ENCODE data around the gene IL17RB. TPM values are rescaled to one million over a fixed set of nuclear protein-coding genes. Genes with fewer than 3 reads are reported as not detected.

Gene IL17RB
- total and polyA plus RNA-seq, 12 donors: 0.16 to 7.7 (median 0.67) TPM; not detected in 2

DNA sequence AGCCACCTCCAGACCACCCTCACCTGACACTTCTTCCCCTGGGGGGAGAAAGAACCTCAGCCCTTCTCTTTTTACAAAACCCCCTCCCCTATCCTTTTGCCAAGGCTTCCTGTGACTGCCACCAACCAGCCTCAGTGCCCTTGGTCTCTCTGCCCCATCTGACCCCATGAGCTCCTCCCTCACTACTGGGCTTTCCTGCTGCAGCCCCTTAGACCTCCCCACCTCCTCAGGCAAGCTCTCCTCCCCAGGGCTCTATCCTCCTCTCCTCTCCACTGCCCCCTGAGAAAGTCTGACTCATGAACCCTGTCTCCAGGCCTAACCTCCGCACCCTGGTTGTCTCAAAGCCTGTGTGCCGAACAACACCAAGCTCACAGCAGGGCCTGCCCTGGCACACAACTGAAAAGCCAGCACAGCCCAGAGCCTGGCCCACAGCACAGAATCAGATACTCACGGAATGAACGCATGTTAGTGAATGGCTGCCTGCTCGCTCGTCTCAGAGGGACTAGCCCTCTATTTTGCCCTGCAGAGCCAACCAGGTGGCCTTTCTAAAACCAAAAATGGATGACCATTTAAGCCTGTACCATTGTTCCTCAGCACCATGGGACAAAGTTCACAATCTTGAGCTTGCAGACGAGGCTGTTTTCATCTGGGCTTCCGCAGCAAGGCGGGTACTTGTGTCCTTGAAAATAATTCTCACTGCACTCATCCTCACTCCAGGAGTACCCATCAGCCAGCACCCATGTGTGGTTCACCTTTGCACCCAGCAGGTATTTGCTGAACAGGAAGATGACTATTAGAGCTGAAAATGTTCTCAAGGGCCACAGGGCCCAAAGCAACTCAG, 1.9 kb upstream of the IL17RB start:
- Histone ChIP-seq H3K36me3 (no peaks in the 10 kb centered on the region), H3K27ac (no peak overlapping the region), H3K27me3 (peaks cover 0 to 50% (median 31%) of the 10 kb centered on the region in 7 donors), H3K4me3 (no peak overlapping the region), H3K4me1 (peaks cover 0 to 18% (median 9%) of the 10 kb centered on the region in 9 donors), H3K9me3 (no peaks in the 10 kb centered on the region)
- ATAC-seq: no peak
- intact Hi-C loops (cut with DNase I): no loop called here
- TF ChIP-seq, protein P1, sequence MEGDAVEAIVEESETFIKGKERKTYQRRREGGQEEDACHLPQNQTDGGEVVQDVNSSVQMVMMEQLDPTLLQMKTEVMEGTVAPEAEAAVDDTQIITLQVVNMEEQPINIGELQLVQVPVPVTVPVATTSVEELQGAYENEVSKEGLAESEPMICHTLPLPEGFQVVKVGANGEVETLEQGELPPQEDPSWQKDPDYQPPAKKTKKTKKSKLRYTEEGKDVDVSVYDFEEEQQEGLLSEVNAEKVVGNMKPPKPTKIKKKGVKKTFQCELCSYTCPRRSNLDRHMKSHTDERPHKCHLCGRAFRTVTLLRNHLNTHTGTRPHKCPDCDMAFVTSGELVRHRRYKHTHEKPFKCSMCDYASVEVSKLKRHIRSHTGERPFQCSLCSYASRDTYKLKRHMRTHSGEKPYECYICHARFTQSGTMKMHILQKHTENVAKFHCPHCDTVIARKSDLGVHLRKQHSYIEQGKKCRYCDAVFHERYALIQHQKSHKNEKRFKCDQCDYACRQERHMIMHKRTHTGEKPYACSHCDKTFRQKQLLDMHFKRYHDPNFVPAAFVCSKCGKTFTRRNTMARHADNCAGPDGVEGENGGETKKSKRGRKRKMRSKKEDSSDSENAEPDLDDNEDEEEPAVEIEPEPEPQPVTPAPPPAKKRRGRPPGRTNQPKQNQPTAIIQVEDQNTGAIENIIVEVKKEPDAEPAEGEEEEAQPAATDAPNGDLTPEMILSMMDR (IDR thresholded peaks at IDR 0.05): no peak
- no peak for DNase-seq
- 92 to 94% methylated on average over 9 of the region's 9 CpGs for WGBS, 2 donors

DNA sequence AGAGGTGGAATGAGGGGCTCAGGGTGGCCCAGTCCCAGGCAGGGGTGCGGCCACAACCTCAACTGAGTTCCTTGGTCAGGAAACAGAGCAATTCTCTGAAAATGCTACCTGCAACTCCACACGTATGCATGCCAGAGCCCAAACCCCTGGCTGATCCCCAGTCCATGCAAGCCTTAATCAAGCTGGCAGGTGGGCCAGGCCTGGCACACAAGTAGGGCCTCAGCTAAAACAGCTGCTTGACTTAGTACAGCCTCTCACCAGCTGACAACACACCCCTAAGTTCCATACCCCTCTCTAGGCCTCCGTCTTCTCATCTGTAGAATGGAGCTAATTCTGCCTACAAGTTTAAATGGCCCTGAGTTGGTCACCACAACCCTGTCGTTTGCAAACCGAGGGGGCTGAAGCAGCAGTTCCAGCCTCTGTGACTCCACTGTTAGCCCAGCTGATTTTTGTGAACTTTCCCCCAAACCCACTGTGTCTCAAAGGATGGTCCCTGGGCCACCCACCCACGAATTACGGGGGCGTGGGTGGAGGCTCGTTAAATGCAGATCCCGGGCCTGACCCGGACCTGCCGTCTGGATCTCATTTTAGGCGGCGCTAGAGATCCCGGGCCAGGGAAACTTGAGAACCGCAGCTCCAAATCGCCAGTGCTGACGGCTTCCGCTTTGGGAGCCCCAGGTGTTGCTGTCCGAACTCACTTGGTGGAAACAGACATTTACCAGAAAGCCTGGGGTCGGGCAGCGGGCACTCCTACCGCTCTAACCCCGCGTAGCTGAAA, 1.1 kb upstream of the IL17RB start:
- DNase-seq: peak; percentile 43 to 44
- Histone ChIP-seq H3K27me3 (peaks cover 0 to 50% (median 31%) of the 10 kb centered on the region in 7 donors), H3K27ac (peak overlapping the region in 8 of 10 donors; percentile 12 to 80 (median 34)), H3K4me1 (peaks cover 0 to 18% (median 9%) of the 10 kb centered on the region in 9 donors), H3K36me3 (no peaks in the 10 kb centered on the region), H3K4me3 (peak overlapping the region; percentile 22 to 73 (median 62)), H3K9me3 (no peaks in the 10 kb centered on the region)
- WGBS, 2 donors: 17 to 19% methylated on average over 25 of the region's 25 CpGs
- ATAC-seq: peak; percentile 40 to 65 (median 58)
- TF ChIP-seq, protein P1 (IDR thresholded peaks at IDR 0.05): peak in 5 of 9 donors; percentile 14 to 44 (median 37)
- intact Hi-C loops (cut with DNase I): no loop called here

DNA sequence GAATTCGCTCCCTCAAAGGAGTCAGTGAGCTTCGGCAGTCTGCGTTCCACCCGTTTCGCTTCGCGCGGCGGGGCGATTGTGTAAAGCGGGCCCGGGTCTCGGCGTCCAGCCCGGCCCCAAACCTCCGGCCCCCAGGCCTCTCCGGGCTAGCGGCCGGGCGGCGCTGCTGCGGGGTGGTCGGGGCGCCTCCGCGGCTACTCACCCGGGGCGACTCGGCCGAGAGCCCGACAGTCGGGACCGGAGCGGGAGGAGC, 561 bp upstream of the IL17RB start:
- intact Hi-C loops (cut with DNase I): no loop called here
- 0 to 2% methylated on average over 34 of the region's 34 CpGs for WGBS, 2 donors
- H3K27ac ChIP-seq: peak overlapping the region in 9 of 10 donors; percentile 12 to 80 (median 26)

DNA sequence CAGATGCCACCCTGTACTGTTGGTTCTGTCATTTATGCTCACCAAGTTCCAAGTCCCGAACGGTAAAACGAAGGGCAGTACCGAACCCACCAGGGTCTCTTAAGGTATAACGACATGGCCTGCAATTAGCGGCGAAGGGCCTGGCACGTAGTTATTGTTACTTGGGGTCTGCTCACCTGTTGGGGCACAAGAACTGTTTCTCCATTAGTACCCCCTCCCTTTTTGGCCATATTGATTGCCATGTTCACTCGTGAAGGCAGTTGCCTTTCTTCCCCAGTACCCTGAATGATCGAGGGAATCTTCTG, 435 bp downstream of the IL17RB start:
- Histone ChIP-seq H3K4me3 (peak overlapping the region in 7 of 10 donors; percentile 22 to 65 (median 63)), H3K27me3 (peaks cover 0 to 50% (median 31%) of the 10 kb centered on the region in 7 donors), H3K27ac (no peak overlapping the region), H3K36me3 (no peaks in the 10 kb centered on the region), H3K4me1 (peaks cover 0 to 18% (median 9%) of the 10 kb centered on the region in 9 donors), H3K9me3 (no peaks in the 10 kb centered on the region)
- TF ChIP-seq, protein P1 (IDR thresholded peaks at IDR 0.05): no peak
- no peak for ATAC-seq
- WGBS, 2 donors: 59 to 65% methylated on average over 10 of the region's 10 CpGs
- DNase-seq: no peak
- intact Hi-C loops (cut with DNase I): no loop called here

More for the DNA sequence above, 561 bp upstream of the IL17RB start:
- H3K27me3 ChIP-seq: peaks cover 0 to 50% (median 31%) of the 10 kb centered on the region in 7 donors
- TF ChIP-seq, protein P1 (IDR thresholded peaks at IDR 0.05): no peak
- peaks cover 0 to 18% (median 9%) of the 10 kb centered on the region in 9 donors for H3K4me1 ChIP-seq
- peak overlapping the region; percentile 22 to 73 (median 62) for H3K4me3 ChIP-seq
- DNase-seq (no peak), ATAC-seq (peak in 3 of 8 donors; percentile 8 to 19 (median 11))
- H3K36me3 ChIP-seq: no peaks in the 10 kb centered on the region
- H3K9me3 ChIP-seq: no peaks in the 10 kb centered on the region

Measured in heart right ventricle (tissue), 16 donors.